HG03460 (cell line): Measurements from ENCODE around the gene ATXN1L.
"Not testable (repeated sequence)": the region's sequence is repeated elsewhere in the genome, so short reads cannot be mapped to it uniquely, and the experiment has no call there.

Experiments
- ATAC-seq: cut with Tn5 transposase; IDR thresholded peaks from one replicate; pipeline ENCODE4 v1.9.1; 2021; ENCODE audit not compliant: unreplicated experiment

ATXN1L gene

DNA sequence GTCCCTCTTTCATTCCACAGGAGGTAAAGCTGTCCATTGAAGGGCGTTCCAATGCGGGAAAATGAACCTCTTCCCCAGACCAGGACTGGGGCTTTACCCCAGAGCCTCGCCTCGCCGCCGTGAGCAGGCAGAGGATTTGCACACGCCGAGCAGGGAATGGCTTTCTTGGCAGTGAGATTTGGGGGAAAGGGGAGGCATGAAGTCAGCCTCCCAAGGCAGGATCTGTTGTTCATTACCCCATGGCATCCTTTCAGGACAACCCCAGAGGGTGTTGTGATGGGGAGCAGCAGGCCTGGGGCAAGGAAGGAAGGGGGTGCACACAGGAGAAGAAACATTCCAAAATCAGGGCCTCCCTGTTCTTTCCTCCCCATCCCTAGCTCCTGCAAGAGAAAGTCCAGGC, 6.0 kb downstream of the ATXN1L start:
- ATAC-seq, result no peak

DNA sequence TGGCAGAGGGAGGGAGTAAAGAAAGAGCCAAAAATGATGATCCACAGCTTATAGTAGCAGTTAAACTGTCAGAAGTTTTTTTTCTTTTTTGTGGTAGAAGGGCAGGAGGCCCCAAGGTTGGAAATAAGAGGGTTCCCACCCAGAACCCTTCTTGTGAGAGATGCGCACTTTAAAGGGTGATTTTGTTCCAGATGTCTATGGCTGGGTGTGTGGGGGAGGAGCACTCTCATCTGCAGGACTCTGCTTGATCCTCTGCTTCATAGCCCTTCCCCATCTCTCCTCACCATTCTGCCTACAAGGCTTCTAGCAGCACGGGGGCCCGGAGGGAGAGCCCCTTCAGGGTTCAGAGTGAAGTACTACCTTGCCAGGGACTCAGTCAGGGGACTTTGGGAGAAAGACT, 6.4 kb downstream of the ATXN1L start:
- no peak for ATAC-seq

DNA sequence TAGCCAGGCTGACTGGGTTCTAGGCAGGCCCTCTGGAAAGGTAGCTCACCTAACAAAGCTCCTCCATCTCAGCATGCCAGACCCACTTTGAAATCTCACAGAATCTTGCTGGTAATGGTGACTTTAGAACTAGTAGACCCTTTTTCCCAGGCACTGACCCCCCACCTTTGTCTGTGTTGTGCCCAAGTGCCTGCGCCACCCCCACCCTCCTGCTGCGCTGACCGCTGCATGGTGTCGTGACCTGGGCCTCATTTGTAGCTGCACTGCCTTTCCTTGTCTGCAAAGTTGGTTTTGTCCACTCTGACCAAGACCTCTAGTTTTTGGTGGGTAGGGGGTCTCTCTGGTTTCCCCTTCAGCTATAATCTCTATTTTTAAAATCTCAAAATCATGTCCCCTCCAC, 6.8 kb downstream of the ATXN1L start:
- no peak for ATAC-seq

DNA sequence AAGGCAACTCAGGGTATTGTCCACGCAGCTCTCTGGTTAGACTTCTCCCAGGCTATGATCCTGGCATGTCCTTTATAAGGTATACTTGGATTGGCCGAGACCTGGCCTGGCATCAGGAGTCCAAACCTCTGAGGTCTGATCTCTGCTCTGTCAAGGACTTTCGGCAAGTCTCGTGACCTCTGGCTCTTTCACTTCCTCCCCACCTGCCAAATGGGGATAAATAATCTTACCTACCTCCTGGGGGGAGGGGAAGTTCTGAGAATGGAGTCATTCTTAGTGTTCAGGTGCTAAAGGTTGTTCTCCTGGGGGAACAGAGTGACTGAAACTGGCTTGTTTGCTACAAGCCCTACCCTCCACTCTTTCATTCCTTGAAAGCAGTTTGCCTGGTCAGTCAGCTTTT, 7.6 kb downstream of the ATXN1L start:
- peak; percentile 78 for ATAC-seq

DNA sequence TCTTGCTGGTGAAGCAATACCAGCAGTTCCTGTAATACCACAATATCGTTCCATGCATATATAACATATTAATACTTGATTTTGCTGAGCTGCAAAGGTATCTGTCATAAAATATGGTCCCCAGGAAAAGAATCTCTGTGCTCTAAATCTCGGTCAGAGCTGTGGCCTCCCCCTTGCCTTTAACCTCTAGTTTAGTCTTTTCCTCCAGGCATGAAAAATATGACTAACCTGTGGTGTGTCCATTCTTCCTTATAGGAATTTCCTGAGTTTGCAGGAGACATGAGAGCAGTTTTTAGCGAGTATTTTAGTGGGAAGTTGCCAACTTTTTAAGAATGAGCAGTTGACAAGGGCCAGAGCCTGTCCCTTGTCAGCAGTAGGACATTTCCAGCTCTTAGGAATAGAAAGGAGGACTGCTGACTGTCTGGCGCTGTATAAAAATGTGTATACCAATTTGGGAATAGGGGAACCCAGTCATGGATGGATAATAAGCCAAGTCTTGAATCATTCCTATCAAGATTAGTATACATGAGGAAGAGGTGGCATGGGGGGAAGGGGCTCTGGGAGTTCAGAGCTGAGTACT, 8.7 kb downstream of the ATXN1L start:
- no peak for ATAC-seq

DNA sequence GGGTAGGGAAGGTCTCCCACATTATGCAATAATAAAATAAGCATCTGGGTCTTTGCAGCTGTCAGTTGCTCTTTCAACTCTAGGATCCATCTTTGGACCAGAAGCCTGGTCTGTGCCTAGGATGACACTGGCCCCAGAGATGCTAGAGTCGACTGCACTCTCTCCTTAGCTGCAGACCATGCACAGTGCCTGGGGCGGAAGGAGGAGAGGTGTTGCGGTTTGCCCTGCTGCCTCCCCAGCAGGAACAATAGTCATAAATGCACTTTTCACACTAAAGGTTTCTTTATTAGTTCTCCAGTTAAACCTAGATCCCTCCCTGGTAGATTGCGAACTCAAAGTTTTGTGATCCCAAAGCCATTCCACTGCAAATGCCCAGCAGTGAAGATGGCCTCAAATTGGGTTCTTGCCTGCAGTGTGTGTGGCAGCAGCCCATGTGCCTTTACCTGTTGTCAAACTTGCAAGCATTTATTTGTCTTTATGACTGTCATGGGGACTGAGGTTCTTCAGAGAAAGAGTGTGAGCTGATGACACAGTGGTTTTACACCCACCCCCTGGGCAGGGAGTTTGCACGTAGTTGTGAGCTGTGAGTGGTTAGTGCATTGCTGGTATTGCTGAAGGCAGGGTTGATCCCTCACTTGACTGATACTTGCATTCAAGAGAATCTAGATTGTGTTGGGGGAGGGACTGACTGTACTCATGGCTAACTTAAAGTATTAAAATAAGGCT, 10.3 kb downstream of the ATXN1L start:
- no peak for ATAC-seq

DNA sequence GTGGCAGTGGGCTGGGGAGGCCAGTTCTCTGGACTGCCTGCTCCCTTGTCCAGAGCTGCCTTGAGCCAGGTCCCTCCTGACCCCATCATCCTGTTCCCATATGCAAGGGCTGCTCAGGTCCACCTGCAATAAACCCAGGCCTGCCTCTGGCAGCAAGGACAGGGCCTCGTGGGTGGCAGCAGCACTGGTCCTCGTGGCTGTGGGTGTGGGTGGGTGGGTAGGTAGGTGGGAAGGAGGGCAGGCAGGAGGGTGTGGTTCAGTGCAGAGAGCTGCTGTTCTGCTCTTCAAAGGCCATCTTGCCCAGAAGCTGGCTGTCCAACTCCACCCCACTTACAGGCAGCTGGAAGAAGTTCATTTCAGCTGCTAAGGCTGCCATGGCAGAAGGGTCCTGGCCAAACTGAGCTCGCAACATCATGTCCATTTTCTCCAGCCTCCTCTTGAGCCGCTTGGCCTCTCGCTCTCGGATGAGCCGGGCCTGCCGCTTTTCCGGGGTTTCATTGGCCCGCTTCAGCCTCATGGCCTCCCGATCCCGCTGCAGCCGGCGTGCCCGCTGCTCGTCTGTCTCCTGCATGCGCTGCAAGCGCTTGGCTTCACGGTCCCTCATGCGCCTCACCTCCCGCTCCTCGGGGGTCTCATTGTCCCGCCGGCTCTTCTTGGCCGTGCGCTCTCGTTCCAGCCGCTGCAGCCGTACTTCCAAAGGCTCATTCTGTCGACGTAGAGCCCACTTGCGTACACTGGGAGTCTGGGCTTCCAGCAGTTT, 14.2 kb downstream of the ATXN1L start:
- ATAC-seq, result no peak

DNA sequence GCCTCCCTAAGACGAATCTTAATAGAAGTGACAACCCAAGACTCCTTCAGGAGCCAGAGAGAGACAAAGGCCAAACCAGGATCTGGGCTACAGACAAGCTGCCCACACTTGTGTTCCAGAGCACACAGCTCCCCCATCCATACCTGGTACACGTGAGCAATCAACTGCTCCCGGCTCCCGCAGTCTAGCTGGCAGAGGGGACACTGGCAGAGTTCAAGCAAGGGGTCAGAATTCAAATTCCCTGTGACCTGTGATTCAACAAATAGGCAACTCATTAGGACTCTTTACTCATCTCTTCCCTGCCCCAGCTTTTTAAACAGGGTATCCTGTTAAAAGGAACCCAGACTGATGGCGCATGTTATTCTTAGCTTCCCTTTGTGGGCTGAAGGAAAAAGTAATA, 18.2 kb downstream of the ATXN1L start:
- no peak for ATAC-seq

DNA sequence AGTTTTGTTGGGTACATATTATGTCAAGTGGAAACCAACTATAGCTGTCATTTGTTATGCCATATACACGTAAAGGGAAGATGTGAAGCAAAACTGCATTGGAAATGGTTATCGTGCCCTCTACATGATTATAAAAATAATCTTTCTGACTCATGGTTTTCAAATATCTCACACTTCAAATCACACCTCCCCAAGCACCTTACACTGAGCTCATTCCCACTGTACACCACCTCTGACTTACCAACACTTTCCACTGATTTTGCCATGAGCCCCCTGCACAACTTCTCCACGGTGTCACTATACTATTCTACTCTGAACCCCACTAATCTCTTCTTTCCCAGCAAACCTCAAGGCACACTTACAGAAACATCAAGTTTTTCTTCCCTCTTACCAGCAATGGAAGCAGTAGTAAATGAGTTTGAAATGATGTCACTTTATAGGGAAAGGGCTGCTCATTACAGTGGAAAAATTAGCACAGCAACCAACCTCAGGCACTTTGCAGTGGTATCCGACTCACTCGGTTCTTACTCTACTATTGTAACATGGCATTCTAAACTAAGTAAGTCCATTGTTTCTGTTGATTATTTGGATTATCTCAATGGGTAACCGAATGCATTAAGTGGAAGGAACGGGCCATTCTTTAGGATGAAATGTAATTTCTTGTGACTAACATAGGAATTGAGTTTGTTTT, 19.5 kb downstream of the ATXN1L start:
- no peak for ATAC-seq

DNA sequence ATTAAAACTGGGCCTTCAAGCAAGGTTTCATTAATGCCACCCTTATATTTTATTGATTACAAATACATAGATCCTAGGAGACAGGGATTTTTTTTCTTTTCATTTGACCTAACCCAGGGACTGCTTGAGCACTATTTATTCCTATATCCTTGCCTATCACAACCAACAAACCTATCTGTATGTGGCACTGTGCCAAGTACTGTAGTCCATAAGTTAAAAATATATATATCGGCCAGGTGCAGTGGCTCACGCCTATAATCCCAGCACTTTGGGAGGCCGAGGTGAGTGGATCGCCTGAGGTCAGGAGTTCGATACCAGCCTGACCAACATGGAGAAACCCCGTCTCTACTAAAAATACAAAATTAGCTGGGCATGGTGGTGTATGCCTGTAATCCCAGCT, 21.4 kb downstream of the ATXN1L start:
- not testable (repeated sequence) for ATAC-seq

DNA sequence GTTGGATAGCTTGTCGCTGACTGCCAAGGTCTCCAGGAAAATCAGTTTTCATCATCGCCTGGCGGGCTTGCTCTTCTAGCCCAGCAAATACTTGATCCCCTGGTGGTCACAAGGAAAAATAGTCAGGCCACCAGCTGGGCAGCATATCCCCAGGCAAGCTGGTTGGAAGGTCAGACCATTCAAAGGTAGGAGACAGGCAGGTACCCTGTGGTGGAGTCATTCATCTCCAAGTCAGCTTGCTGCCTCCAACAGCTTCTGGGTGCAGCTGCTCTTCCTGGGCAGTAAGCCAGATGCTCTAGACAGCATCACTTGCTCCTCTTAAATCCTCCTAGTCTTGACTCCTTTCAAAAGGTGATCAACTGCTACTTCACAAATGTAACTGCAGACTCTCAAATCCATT, 22.2 kb downstream of the ATXN1L start:
- no peak for ATAC-seq

DNA sequence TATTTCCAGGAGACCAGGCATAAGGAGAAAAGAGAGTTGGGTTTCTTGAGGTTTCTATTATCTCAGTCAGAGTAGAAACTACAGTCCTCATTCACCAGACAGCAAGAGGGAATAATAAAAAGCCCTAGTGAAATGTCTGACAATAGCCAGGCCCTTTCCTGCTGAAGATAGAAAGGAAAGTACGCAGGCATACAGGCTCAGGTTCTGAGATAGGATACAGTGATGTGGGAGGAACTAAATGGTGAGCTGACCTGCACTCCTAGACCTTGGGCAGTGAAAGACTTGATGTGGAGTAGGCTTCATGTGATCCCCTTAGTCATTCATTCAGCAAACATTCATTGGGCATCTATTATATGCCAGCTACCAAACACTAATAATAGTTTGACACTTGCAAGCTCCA, 23.3 kb downstream of the ATXN1L start:
- ATAC-seq, result no peak

DNA sequence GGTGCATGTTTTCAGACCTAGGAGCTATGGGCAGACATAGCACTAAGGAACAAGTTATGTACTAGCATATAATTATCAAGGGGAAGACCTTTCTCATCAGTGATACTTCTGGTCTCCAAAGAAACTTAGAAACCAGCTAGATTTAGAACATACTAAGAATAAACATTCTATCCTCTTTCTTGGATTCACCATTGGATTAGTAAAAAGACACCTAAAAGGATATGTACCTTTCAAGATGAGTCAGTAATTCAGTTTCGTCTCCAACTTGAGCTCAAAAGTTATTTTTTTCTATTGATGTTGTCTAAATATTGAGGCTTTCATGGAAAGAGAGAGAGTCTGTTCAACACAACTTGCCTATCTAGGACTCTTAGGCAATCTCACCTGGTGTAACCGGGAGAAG, 25.0 kb downstream of the ATXN1L start:
- no peak for ATAC-seq

DNA sequence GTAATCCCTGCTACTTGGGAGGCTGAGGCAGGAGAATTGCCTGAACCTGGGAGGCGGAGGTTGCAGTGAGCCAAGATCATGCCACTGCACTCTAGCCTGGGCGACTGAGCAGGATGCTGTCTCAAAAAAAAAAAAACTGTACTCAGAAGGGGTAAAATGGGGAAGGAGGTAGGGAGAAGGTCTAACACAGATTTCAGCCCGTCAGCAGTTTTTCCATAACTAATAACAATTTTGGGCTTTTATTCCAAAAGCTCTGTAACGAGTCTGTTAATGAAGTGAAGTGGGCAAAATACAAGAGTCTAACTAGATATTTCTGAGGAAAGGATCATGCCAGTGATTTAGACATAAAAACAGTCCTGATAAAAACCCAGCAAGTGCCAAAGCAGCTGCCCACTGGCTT, 27.4 kb downstream of the ATXN1L start:
- ATAC-seq, result no peak

DNA sequence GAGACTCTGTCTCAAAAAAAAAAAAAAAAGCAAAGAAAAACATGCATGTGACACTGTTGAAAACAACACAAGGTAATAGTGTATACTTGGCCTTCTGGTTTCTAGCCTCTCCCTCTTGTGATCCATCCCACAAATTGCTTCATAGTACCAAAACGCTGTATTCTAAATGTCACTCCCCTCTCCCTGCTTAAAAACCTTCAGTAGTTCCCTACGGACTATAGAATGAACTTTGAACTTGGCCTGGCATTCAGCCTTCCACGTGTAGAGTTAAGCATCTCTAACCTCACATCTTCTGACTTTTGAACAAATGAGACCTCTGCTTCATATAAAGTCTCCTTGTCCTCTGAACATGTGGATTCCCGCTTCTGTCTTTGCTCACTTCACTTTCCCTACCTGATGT, 33.1 kb downstream of the ATXN1L start:
- no peak for ATAC-seq

DNA sequence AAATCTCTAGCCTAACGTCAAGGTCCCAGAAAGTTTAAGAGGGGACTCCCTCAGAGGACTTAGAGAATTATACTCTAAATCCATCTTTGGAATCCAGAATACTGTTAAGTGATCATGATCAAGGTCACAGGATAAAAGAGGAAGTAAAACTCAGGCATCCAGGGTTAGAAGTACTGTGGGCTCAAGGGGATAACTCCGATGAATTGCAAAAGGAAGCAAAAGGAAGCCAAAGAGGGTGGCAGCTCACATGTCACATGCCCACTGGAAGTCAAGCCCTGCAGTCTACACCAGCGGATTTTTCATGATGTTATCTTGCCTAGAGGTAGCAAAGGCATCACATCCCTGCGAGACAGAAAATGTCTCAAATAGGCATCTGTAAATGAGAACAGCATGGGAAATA, 34.4 kb downstream of the ATXN1L start:
- ATAC-seq, result no peak

DNA sequence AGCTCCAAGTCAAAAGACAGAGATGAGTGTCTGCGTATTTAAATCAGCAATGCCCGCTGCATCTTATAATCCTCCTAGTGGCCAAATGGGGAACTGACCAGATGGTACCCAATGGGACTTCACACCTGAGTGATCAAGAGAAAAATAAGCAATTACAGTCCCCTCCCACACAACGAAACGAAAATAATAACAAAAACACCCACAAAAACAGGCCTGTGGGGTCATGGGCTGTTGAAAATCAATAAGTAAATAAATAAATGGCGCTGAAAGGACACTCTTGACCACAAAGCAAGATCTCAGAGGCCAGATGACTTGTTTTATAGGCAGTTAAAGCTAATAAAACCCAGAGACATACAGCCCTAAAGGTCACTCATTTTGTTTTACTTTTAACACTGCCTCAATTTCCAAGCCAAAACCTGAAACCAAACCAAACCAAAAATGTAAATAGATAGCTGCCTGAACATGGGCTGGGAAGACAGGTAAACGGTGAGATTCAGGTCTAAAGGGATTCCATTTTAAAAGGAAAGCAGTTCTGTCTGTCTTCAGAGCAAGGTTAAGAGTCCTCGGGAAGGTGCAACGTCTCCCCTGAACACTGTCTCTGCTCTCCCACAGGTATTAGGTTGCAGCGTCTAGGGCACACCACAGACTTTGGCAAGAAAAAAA, 36.9 kb downstream of the ATXN1L start:
- peak; percentile 47 for ATAC-seq

DNA sequence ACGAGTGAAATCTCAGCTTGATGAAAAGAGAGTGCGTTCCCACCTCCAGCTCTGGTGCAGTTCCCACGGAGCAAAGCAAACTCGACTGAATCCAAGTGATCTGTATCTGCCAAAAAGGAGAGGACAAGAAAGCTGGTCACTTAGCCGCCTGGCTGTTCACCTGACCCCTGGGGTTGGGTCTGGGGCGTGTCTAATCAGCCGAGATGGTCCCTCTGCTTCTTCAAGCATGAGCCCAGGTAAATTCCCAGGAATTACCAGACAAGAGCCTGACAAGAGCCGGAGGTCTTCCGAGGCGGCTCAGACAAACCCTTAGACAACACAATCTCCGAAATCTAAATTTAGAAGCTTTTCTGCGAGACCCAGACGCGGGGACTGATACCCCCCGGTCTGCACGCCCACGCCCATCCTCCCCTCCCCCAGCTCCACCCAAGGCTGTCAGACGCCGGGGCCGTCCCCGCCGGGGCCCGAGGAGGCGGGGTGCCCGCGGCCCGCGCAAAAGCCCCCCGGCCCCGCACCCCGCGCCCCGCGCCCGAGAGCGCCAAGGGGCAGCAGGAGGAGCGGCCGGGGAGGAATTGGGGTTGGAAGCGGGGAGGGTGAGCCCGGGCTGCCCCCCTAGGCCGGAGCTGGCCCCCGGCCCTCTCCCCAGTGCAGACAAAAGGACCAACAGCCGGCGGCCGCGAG, 37.5 kb downstream of the ATXN1L start:
- ATAC-seq, result peak; percentile 41

DNA sequence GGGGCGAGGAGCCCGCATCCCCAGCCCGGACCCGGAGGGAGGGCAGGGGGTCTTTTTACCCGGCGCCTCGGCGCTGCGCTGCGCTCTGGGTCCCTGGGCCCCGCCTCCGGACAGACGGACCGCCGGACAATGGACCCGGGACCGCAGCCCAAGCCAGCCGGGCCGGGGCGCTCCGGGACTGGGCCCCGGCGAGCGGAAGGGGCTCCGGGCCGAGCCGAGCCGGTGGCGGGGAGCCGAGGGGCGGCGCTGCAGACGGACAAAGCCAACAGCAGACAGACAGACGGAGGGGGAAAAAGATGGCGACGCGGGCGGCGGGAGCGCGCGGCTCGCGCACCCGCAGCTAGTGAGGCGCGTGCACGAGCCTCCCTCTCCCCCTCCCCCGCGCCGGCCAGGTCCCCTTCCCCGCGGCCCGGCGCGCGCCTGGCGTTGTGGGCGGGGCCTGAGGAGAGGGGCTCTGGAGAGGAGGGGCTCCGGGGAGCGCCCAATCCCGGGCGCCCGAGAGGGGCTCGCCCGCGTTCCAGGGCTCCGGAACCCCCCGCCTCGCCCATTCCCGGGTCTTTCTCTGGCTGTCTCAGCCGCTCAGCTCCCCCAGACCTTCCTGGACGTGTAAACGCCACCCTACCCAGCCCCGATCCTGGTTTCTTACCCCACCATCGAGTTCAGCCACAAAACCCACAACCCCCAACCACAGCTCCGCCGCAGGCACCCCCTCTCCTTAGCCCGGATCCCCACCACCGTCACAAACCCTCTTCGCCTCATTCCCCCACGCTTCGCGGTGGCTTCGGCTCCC, 38.3 kb downstream of the ATXN1L start, which contains the start of gene ZNF821:
TSS of gene ZNF821 (minus strand) at position 334 of the 790 bp plus-strand sequence. CDS start 4,236 bp downstream, outside the sequence.
- ATAC-seq, result peak; percentile 51

DNA sequence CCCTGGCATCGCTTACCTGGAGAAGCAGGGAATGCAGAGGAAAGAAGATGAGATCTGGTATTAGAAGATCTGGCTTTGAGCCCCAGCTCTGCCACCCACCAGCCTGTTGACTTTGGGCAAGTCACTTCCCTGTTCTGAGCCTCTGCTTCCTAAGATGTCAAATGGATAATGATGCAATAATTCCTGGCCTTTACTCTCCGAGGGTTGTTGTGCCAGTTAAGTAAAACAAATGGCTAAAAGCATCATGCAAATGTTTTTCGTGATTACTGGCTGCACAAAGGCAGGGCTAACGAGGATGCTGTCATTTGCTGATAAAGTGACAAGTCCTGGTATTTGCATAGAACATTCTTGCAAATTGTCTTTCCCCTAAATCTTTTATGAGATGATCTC, 39.5 kb downstream of the ATXN1L start:
- no peak for ATAC-seq
